Measurements from ENCODE around the gene PHACTR1.

Gene PHACTR1

DNA sequence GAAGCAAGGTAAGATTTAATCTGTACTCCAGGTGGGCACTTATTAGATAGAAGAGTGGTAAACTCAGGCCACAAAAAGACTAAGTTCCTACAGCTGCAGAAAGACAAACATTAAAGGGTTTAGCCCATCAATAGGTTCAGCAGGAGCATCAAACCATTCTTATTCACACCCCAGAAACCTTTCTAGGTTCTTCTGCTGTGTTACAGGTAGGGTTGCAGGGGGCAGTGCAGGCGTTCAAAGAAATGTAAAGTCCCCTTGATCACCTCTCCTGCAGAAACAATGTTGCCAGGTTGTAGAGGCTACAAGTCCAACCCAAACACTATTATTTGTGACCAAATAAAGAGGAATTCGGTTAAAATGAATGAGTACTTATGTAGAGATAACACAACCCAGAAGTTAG is 31.8 kb downstream of the PHACTR1 start:
- TF ChIP-seq, protein P1, sequence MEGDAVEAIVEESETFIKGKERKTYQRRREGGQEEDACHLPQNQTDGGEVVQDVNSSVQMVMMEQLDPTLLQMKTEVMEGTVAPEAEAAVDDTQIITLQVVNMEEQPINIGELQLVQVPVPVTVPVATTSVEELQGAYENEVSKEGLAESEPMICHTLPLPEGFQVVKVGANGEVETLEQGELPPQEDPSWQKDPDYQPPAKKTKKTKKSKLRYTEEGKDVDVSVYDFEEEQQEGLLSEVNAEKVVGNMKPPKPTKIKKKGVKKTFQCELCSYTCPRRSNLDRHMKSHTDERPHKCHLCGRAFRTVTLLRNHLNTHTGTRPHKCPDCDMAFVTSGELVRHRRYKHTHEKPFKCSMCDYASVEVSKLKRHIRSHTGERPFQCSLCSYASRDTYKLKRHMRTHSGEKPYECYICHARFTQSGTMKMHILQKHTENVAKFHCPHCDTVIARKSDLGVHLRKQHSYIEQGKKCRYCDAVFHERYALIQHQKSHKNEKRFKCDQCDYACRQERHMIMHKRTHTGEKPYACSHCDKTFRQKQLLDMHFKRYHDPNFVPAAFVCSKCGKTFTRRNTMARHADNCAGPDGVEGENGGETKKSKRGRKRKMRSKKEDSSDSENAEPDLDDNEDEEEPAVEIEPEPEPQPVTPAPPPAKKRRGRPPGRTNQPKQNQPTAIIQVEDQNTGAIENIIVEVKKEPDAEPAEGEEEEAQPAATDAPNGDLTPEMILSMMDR (IDR thresholded peaks at IDR 0.05; ENCODE audit: insufficient read depth, low read depth, low read length, missing control alignments): no peak
- H3K4me3 ChIP-seq (ENCODE audit: low read depth, low read length): no peak overlapping the region
- DNase-seq (ENCODE audit: low read depth): no peak

GRCh38 chr6:12748815-12749521 is 32.4 kb downstream of the PHACTR1 start:
- DNase-seq (ENCODE audit: low read depth): no peak
- H3K4me3 ChIP-seq (ENCODE audit: low read depth, low read length): no peak overlapping the region
- TF ChIP-seq, protein P1 (IDR thresholded peaks at IDR 0.05; ENCODE audit: insufficient read depth, low read depth, low read length, missing control alignments): no peak

- no peak overlapping the region for H3K4me3 ChIP-seq (ENCODE audit: low read depth, low read length)
- DNase-seq (ENCODE audit: low read depth): no peak
- TF ChIP-seq, protein P1 (IDR thresholded peaks at IDR 0.05; ENCODE audit: insufficient read depth, low read depth, low read length, missing control alignments): no peak
These were observed 33.2 kb downstream of the PHACTR1 start for GRCh38 chr6:12749531-12750379.

- no peak for DNase-seq (ENCODE audit: low read depth)
- no peak overlapping the region for H3K4me3 ChIP-seq (ENCODE audit: low read depth, low read length)
- TF ChIP-seq, protein P1 (IDR thresholded peaks at IDR 0.05; ENCODE audit: insufficient read depth, low read depth, low read length, missing control alignments): no peak
These were observed 33.8 kb downstream of the PHACTR1 start for GRCh38 chr6:12750416-12750815.

- H3K4me3 ChIP-seq (ENCODE audit: low read depth, low read length): no peak overlapping the region
- TF ChIP-seq, protein P1 (IDR thresholded peaks at IDR 0.05; ENCODE audit: insufficient read depth, low read depth, low read length, missing control alignments): no peak
- DNase-seq (ENCODE audit: low read depth): peak; percentile 50
These were observed 35.2 kb downstream of the PHACTR1 start for GRCh38 chr6:12751694-12752325.

DNA sequence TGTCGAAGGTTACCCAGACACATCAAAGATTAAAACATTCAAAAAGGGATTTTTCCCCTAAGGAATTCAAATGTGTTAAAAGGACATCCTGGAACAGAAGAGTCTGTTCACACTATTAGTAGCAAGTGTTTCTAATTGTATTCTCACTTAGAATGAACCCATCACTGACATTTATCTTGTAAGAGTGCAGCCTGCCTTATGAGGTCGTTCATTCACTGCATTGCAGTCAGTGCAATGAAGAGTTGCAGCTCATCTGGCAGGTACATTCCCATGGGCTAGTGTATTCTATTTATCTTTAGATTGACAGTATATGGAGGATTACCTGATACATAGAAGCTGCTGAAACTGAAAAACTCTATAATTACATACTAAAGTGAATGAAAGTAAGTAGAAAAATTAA is 36.5 kb downstream of the PHACTR1 start:
- no peak for DNase-seq (ENCODE audit: low read depth)
- TF ChIP-seq, protein P1 (IDR thresholded peaks at IDR 0.05; ENCODE audit: insufficient read depth, low read depth, low read length, missing control alignments): no peak
- no peak overlapping the region for H3K4me3 ChIP-seq (ENCODE audit: low read depth, low read length)

Data from GM12865 (cell line).